Islet of Langerhans (tissue), 1 donor: Measurements from ENCODE around the gene MEOX1.

Experiments
- FAIRE-seq: peaks from one replicate; lab custom pipeline; 2011; peaks lifted over from hg19 to GRCh38; lab: Jason Lieb, UNC

MEOX1 gene

DNA sequence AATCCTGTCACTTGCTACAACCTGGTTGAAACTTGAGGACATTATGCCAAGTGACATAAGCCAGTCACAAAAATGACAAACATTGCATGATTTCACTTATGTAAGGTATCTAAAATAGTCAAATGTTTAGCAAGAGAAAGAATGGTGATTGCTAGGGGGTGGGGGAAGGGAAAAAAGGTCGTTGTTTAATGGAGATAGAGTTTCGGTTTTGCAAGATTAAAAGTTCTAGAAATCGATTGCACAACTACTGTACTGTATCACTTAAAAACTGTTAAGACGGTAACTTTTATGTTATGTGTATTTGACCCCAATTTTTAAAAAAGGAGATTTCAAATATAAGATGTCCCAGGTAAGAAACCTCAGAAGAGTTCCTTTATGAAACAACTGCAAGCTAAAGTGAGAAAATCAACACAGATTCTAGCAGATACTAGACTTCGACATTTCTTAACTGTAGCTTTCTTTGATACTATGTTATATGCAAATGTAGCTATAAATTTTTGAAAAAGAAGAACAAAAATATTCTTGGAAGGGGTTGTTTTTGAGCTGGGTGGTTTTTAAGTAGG is 5.9 kb downstream of the MEOX1 start:
- FAIRE-seq = no peak

DNA sequence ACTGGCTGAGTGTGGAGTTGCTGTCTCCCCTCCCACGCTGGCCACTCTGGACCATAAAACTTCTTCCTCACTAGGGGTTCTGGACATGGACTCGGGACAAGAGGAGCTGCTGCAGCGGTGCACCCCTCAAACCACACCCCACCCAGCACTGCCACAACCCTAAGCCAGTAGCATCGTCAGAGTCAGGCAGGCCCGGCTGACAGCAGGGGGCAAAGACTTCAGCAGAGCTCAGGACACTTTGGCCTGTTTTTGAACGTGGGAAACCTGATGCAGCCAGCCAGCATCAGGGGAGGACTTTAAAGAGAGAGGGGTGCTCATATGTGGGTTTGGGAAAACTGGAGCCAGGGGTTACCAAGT is 9.6 kb downstream of the MEOX1 start:
- no peak for FAIRE-seq

DNA sequence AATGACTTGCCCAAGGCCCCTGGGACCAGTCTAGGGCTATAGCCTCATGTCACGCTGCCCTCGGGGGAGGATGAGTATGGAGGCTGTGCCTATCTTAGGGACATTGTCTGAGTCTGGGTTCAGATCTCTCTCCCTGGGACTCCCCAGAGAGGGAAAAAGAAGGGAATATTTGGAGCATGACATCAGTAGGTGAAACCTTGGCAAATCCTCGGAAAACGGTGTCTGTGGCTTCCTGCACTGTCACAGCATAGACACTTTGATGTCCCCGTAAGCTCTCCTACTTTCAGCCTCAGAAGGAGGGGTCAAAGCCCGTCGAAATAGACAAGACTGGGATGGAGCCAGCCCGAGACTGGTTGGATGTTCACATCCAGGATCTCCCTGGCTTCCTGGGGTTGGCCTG is 11.3 kb downstream of the MEOX1 start:
- no peak for FAIRE-seq

DNA sequence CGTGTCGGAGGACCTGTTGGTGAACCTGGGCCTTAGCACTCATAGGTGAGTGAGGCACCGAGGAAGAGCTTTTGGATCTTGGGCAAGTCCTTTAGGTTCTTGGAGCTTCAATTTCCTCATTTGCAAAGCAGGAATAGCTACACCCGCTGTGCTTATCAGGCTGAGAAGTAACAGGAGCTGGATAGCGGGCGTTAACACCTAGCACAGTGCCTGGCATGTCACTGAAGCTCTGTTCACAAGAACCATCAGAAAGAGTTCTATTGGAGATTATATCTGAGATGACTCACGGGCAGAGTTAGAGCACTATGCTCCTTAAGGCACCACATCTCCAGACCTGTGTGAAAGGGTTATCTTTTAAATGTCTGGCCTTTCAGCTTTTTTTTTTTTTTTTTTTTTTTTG is 12.8 kb downstream of the MEOX1 start:
- FAIRE-seq = no peak

DNA sequence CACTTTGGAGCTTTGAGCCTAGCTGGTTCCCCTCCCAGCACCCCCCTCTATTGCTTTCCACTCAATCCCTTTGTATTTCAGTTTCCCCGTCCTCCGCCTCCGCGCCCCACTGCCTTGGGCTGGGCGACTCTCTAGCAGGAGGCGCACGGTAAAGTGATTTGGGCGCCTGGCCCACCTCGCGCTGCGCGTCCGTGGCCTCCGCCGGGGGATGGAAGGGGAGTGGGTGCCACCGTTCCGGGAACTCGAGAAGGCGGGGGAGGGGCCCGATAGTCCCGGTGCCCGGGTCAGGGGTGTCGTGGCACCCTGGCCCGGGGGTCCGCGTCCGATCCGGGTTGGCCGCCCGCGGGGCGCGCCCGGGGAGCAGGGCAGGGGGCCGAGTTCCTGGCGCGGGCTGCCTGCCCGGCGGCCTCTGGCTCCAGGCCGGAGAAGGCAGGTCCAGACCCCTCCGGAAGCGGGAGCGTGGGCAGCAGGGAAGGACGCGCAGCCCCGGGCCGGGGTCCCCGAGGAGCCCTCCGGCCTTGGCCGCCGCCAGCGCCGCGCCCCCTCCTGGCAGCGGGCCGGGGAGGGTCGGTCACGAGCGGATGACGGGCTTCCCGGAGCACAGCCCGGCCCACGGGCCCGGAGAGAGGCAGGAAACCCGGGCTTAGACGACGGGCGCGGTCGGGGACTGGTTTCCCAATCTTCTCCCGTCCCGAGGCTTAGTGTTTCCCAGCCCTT is 15.8 kb downstream of the MEOX1 start:
- no peak for FAIRE-seq

DNA sequence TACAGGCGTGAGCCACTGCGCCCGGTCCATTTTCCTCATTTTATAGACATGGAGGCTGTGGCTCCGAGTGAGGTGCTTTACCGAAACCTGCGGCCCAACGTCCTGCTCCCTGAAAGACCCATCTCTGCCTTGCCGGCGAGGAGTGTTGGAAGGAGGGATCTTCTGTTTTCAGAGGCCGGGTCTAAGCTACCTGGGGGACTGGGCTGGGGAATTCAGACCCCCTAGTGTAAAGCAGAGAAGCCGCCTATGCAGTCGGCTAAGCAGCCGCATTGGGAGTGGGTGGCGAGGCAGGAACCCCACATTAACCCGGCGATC is 16.3 kb downstream of the MEOX1 start:
- no peak for FAIRE-seq

DNA sequence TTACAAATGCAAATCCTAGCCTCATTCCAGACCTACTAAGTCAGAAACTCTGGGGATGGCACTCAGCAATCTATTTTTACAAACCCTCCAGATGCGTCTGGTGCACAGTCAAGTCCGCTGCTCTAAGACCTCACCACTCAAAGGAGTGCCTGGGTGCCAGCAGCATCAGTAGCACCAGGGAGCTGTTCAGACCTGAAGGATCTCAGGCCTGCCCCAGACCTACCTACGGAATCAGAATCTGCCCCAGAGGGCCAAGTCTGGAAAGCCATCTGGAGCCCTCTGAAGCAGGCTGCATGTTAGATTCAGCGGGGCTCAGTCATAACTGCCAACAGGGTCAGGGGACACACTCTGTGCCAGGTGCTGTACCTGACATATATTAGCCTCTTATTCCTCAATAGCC is 17.6 kb downstream of the MEOX1 start:
- no peak for FAIRE-seq

DNA sequence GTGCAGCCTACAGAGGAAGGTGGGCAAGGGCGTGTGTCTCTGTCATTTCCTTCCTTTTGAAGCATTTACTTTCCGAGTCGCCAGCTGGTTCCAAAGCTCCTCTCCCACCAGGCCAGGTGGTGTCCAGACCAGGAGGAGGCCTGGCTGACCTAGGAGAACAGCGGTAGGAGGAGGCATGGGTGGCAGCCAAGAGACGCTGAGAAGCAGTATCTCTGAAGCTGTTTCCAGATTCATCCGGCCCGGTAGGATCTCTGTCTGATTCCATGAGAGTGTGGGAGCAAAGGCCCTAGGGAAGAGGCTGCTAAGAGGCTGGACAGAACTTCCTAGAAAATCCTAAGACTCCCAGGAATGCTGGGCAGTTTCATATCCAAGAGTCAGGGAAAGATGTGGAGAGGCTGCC is 20.3 kb downstream of the MEOX1 start:
- no peak for FAIRE-seq

DNA sequence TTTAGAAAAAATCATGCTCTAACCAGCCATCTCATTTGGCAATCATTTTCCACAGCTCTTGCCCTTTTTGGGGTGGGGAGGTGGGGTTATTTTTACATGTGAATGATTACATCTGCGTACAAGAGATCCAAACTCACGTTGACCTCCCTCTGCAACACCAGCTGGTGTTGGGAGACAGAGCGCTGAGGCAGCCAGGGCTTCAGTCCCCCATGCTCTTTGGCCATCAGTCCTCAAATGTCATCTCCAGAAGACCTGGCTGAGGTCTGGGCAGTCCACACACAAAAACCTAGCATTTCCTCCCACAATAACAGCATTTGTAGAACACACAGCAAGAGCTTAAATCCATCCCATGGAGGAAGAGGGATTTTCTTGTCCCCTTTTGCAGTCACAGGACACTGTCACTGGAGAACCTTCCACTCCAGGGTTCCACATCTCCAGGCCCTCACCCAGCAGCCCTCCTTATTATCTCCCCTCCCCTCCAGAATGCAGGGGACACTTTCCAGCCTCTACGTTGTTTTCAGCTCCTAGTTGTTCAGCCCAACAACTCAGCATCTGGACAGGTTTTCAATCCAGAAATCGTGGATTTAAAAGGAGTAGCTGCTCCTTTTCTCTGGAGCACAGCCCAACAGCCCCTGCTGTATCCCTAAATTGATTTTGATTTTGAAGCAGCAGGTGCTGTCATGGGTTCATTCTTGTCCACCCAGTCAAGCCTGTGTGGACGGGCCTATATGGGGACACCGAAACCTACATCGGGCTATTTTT is 21.1 kb downstream of the MEOX1 start:
- FAIRE-seq = no peak

DNA sequence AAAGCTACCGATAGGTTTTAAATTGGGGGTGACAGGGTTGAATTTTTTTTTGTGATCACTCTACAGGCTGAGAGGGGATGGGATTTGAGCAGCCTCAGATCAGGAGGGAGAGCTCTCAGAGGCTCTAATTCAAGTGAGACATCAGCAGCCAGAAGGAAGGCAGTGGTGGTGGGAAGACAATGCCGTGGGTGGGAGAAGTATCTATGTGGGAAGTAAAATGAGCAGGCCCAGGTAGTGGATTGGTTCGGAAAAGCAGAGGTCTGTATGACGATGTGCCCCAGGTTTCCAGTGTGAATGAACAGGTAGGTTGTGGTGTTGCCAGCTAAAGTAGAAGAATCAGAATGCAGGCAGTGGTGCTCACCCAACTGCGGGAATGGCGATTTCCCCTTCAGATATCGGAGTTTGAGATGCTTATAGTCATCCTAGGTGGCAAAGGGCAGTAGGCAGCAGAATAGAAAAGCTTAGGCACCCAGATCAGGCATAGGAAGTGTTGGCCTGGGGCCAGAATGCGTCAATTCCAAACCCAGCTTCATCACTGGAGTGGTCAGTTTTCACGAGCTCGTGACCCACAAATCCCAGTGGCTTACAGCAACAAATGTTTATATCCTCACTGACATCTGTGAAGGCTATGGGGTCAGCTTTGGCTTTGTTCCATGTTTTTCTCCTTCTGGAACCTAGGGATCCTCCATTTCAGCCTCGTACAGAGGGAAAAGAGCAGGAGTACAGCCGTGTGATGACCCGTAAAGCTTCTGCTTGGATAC is 24.0 kb downstream of the MEOX1 start:
- no peak for FAIRE-seq

DNA sequence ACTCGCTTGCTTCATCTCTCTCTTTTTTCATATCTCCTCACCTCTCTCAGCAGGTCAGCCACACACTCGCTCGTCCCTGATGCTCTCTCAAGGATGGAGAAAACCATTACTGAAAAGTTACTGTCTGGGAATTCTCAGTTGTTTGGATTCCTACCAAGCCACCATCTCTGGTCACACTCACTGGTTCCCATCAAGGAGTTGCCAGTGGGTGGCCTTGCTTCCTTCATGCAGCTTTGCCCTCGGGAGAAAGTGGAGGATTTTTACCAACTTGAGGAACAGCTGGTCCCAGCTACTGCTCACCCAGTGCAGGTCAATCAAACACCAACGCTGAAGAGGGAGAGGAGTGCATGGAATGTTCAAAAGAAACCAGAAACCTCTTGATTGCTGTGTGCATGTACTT is 25.3 kb downstream of the MEOX1 start:
- no peak for FAIRE-seq

DNA sequence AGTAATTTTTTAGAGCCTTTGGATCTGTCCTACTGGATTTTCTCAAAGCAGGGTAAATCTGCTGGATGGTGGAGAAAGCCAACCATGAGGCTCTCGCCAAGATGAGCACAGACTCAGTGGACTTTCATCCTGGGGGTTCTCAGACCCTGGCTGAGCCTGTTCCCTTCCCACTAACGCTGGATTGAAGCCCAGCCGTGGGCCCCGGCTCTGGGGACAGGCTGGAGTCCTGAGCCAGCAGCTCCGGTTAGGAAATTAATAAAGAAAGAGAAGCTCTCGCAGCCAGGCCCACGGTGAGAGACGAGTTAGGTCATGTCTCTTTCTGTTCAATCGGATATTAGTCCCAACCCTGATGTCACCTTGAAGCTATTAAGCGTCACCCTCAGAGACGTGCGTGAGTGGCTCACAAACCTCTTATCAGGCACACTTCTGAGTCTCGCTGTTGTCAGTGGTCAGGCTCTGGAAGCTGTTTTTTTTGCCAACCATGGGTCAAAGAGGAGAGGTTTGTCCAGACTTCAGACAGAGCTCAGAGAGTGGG is 27.1 kb downstream of the MEOX1 start:
- FAIRE-seq = no peak

DNA sequence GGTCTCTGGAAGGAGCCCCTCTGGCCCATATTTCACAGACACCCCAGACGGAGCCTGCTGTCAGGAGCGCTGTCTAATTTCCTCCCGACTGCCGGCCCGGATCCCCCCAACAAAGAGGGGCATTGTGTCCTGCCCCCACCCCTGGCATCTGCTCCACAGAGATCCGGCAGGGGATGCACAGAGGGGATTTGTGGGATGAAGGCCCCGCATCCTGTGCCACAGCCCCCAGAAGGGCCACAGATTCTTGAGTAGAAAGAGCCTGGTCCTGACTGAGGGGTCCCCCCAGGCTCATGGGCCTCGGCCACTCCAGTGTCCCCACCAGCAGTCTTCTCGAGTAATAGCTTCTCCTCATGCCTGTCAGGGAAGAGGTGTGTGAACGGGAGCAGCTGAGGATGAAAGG is 29.5 kb downstream of the MEOX1 start:
- no peak for FAIRE-seq

DNA sequence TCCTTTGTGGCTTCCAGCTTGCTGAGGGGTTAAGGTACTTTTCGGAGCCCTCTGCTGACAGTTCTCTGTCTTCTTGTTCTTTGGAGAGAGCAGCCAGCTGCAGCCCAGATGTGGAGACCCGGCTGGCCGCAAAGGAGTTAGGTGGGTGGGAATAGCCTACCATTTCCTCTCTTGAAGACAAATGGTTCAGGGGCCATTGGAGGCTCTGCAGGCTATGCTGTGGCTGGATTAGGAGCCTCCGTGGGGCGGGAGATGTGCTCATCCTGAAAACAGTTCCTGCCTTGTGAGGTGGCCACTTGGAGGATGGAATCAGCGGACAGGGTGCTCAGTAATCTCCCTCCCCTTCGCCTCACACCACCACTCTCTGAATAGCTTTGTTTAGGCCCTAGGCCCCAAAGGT is 30.3 kb downstream of the MEOX1 start:
- no peak for FAIRE-seq

DNA sequence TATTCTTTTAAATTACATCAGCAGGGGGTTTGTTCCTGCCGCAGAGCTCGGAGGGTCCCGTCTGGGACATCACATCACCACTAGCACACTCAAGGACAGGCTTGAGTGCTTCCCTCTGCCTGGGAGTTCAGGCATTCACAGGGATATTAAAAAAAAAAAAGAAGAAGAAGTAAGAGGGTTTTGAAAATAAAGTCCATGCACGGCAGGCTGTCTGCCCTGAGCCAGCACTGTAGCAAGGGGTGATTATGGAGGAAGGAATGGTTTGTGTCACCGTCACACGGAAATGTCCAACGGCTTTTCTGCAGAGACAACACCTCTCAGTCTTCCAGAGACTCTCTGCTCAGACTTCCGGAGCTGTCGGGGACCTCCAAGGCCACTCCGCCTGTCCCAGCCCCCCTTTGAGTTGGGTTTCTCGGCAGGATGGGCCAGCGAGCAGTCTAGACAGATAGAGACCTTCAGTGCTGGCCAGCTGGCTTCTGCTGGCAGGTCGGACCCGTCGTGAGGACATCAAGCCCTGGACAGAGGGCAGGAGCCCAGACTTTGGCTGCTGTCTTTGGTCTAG is 33.6 kb downstream of the MEOX1 start:
- no peak for FAIRE-seq

DNA sequence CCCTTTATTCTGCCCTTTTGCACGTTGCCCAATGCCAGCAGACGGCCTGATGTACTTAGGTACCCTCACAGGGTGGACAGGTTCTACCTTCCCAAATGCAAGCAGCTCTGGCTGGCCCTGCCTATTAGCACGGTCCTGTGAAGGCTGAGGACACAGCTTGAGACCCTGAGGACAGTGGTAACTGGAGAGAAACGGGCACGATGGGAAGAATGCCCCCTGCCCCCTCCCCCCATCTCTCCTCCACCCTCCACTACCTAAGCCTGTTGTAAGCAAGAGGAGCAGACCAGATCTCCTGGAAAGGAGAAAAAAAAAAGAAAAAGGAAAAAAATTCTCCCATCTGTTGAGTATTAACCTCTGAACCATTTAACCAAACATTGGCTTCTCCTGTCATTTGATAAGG is 34.1 kb downstream of the MEOX1 start:
- FAIRE-seq = no peak

DNA sequence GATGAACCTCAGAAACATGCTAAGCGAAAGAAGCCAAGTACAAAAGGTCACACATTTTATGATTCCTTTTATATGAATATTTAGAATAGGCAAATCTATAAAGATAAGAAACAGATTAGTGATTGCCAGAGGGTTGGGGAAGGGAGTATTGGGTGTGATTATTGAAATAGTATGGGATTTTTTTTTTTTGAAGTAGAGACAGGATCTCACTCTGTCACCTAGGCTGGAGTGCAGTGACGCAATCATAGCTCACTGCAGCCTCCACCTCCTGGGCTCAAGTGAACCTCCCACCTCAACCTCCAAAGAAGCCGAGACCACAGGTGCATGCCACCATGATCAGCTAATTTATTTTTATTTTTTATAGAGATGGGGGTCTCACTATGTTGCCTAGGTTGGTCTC is 35.7 kb downstream of the MEOX1 start:
- no peak for FAIRE-seq

DNA sequence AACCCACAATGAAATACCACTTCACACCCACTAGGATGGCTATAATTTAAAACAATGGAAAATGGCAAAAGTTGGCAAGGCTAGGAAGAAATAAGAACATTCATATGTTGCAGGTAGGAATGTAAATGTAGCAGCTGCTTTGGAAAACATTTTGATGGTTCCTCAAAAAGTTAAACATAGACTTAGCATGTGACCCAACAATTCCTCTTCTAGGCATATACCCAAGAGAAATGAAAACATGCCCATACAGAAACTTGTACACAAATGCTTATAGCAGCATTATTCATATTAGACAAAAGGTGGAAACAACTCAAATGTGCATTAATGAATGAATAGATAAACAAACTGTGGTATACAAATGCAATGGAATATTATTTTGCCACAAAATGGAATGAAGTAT is 36.1 kb downstream of the MEOX1 start:
- no peak for FAIRE-seq

DNA sequence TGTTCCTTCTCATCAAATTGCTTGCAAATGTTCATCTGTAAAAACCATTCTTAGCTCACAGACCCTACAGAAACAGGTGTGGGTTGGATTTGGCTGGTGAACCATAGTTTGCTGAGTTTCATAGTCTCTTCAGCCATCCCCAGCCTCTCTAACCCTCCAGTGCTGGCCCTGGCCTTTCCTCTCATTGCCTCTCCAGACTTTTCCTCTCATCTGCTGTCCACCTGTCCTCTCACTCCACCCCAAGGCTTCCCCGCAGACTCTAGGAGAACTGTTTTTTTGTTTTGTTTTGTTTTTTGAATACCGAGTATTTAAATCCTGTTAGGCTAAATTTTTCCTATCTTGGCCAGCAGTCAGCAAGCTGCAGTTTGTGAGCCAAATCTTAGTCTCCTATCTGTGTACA is 41.1 kb downstream of the MEOX1 start:
- FAIRE-seq = no peak

DNA sequence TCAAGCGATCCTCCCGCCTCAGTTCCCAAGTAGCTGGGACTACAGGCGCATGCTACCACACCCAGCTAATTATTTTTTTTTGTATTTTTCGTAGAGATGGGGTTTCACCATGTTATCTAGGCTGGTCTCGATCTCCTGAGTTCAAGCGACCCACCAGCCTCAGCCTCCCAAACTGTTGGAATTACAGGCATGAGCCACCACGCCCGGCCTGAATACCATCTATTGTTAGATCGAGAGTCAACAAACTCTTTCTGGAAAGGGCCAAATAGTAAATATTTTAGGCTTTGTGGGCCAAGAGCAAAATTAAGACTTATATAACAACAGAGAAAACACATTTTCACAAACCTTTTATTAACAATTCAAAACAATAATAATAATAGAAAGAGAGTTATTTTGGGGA is 41.6 kb downstream of the MEOX1 start:
- no peak for FAIRE-seq

DNA sequence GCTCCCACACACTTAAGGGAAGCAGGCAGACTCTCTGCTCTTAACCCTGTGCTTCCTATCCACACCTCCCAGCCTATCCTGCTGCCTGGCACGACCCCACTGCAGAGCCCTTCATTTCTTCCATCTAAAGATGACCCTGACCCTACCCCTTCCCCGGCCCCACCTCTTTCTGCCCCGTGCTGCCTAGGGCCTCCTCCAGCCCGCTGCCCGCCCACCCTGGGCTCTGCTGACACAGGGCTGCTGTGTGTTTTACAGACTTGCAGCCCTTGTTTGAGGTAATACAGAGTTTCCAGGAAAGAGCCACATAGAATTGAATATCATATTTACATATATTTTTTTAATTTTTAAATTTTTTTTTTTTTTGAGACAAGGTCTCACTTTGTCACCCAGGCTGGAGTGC is 42.0 kb downstream of the MEOX1 start:
- no peak for FAIRE-seq

DNA sequence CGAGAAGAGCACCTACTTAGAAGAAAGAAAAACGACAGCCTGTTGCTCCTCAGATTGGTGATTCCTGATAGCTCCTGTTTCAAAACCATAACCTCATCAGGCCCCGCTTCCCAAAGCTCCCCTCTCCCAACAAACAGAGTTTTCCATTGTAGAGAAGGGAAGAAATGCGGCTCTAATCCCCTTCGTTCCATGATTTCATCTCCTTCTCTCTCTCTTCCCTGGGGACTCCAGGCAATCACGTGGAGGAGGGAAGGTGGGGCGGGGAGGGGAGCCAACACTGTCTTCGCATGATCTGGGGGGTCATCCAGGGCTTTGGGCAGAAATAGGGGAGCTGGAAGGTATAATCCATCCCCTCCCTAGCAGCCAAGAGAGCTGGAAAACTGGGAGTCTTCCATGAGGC is 43.4 kb downstream of the MEOX1 start:
- no peak for FAIRE-seq

DNA sequence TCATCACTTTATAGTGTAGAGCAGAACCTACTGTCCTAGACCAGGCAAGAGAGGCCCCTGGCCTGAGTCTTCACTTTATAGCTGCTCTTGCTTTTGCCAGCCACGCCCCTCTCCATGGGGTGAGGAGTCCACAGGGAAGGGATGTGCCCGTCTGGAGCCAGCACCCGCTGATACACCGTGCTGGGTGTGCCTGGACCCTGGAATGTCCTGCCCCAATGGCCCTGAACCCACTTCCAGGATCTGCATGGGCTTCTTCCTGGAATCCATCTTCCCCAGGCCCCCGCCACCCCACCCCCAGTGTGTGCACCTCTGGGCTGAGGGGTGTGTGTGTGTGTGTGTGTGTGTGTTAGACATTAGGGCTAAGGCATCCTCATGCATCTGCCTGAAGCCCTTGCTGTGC is 44.9 kb downstream of the MEOX1 start:
- no peak for FAIRE-seq
